Activated CD8-positive, alpha-beta memory T cell treated with anti-CD3 and anti-CD28 coated beads, Interleukin-2, amount 50 U/mL, for 24 hours (primary cell): ENCODE results near the gene PTDSS2.

Experiments
- DNase-seq: peaks from one replicate; pipeline ENCODE4 v3.0.0-alpha.2; 2020; ENCODE audit errors: extremely low read depth

Gene PTDSS2

DNA sequence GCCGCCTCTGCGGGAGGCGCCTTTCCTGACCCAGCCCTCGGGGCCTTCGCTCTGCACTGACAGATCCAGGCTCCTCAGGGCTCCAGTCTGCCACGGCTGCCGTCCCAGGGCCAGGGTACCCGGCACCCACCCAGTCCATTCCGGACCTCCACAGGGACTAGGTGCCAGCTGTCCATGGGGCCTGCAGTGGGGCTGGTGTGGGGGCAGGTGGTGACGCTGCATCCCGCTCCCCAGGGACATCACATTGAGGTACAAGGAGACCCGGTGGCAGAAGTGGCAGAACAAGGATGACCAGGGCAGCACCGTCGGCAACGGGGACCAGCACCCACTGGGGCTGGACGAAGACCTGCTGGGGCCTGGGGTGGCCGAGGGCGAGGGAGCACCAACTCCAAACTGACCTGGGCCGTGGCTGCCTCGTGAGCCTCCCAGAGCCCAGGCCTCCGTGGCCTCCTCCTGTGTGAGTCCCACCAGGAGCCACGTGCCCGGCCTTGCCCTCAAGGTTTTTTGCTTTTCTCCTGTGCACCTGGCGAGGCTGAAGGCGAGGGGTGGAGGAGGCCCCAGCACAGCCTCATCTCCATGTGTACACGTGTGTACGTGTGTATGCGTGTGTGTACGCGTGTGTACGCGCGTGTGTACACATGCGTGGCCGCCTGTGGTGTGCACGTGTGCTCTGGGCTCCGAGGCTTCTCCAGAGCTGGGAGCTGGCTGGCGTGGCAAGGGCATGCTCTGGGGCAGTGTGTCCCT is 40.3 kb downstream of the PTDSS2 start:
- no peak for DNase-seq

DNA sequence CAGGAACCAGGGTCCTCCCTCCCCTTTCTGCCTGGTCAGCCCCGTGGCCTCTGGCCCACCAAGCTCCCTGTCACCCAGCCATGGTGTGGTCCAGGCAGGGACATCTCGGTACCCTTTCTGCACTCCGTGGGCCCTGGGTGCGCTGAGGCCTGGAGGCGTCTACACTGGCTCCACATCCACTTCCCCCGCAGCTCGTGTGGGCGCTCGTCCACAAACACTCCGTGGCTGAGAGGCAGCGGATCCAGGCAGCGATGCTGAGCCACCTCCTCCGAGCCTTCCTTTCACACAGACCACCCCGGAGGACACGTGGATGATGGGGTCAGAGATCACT is 40.8 kb downstream of the PTDSS2 start:
- DNase-seq = no peak

- no peak for DNase-seq
Observed at GRCh38 chr11:491358-491757, 41.3 kb downstream of the PTDSS2 start.

DNA sequence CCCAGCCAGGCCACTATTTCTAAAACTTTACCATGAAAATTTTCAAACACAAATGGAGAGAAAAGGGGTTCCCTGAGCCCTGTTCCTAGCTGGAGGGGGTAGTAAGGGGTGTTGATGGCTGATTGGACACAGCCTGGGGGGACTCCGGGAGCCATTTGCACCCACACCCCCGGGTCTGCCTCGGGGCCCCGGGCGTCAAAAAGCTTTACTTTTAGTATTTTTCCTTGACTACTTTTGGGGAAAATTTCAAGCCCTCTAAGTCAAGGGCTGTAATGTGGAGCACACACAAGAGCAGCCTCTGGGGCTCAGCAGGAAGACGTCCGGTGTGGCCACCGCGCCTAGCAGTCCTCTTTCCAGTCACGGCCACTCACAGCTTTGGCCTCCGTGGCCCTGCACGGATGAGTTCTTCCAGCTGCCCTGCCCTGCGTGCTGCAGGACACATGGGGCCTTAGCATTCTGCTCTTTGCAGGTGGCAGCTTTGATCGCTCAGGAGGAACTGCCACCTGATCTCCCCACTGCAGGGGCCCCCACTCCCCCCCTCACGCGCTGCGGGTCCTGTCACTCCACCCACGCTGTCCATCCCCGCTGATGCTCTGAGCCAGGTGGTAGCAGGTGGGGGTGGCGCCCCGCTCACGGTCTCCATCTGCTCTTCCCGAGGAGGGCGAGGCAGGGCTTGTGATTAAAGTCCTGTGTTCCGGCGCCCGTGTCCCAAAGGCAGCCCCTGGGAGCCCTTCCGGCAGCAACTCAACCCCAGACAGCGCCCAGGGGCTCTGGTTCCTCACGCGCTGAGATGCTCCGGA is 42.5 kb downstream of the PTDSS2 start:
- DNase-seq = no peak

GRCh38 chr11:494761-495536 is 44.9 kb downstream of the PTDSS2 start:
- DNase-seq = no peak

- no peak for DNase-seq
Observed at GRCh38 chr11:495537-495931, 45.5 kb downstream of the PTDSS2 start.

DNA sequence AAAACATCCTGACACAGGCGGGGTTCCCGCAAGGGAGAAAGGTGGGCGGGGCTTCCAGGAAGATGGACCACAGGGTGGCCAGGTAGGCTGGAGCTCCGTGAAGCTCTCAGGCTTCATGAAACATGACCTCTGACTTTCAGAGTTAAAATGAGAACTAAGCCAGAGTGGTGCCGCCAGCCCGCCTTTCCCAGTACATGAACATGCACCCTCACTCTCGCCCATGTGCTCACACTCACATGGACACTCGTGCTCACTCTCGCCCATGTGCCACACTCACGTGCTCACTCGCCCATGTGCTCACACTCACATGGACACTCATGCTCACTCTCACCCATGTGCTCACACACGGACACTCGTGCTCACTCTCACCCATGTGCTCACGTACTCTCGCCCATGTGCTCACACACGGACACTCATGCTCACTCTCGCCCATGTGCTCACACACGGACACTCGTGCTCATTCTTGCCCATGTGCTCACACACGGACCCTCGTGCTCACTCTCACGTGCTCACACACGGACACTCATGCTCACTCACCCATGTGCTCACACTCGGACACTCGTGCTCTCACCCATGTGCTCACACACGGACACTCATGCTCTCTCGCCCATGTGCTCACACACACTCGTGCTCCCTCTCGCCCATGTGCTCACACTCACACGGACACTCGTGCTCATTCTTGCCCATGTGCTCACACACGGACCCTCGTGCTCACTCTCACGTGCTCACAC is 46.9 kb downstream of the PTDSS2 start:
- no peak for DNase-seq

DNA sequence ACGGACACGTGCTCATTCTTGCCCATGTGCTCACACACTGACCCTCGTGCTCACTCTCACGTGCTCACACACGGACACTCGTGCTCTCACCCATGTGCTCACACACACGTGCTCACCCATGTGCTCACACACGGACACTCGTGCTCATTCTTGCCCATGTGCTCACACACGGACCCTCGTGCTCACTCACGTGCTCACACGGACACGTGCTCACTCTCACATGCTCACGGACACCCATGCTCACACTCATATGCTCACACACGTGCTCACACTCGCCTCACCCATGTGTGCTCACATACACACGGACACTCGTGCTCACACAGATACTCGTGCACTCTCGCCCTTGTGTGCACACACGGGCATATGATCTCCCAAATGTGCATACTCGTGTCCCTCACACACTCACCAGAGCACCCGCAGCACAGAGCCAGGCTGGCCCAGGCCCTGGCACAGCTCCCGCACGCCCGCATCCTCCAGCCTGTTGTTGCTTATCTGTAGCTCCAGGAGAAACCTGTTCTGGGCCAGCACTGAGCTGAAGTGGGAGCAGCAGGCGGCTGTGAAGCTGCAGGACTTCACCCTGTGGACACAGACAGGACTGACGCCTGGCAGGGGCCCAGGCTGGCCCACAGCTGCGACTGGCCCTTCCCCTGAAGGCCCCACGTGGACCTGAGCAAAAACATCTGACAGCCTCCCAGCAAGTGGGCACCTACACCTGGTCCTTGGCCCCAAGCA is 47.7 kb downstream of the PTDSS2 start:
- DNase-seq = no peak

DNA sequence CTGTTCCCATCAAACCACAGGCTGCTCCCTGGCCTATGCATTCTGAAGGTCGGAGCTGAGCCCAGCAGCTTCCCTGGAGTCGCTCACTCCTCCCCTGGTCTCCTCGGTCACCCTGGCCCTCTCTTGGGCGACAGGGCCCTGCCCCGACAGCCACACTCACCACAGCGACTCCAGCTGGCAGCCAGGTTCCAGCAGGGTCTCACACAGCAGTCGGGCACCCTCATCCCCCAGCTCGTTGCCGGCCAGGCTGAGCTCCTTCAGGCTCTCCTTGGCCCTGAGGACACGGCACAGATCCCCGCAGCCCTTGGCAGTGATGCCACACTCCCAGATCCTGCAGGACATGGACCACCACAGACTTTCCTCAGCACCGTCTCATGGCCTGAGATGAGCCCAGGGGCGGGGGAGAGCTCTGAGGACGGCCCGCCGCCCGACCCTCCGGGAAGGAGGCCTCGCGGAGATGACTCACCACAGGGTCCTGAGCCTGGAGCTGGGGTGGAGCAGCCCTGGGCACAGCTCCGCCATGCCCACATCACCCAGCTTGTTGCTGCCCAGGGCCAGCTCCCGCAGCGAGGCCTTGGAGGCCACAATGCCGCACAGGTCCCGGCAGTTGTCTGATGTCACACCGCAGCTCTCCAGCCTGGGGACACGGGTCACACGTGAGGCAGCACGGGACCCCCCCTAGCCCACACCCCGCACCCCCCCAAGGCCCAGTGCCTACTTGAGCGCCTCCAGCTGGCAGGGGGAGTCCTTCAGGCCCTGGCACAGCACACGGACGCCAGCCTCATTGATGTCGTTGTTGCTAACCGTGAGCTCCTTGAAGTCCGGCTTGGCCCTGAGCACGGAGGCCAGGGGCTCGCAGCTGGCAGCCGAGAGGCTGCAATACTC is 48.5 kb downstream of the PTDSS2 start:
- DNase-seq = no peak

DNA sequence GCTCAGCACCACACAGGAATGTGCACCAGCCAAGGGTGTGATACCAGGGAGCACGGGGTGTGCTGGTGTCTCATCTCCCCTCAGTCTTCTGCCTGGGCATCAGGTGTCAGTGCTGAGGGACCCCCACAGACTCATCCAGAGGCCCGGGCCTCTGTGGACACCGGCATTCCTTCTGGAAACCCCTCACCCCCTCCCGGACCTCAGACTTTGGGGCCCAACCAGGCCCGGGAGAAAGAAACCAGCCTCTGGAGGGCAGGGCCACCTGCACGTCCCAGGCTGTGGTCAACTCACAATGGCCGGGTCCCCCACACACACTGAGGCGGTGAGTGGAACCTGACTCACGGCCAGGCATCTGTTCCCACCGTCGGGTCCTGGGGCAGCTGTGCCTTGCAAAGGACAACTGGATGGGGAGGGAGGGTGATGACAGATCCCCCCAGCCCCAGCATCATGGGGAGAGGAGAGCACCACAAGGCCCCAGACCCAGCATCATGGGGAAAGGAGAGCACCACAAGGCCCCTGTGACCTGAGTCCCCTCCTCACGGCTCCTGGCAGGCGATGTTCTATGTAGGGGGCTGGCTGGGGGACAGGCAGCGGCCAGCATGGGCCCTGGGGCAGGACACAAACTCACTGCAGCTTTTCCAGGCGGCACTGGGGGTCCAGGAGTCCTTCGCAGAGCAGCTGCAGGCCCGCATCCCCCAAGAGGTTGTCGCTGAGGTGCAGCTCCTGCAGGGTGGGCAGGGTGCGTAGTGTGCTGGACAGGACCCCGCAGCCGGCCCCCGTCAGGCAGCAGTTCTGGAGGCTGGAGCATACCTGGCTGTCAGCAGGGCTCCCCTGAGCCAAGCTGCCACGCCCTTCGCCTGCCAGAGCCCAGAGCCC is 49.4 kb downstream of the PTDSS2 start:
- DNase-seq = no peak

GRCh38 chr11:501001-501682 is 51.1 kb downstream of the PTDSS2 start:
- no peak for DNase-seq

DNA sequence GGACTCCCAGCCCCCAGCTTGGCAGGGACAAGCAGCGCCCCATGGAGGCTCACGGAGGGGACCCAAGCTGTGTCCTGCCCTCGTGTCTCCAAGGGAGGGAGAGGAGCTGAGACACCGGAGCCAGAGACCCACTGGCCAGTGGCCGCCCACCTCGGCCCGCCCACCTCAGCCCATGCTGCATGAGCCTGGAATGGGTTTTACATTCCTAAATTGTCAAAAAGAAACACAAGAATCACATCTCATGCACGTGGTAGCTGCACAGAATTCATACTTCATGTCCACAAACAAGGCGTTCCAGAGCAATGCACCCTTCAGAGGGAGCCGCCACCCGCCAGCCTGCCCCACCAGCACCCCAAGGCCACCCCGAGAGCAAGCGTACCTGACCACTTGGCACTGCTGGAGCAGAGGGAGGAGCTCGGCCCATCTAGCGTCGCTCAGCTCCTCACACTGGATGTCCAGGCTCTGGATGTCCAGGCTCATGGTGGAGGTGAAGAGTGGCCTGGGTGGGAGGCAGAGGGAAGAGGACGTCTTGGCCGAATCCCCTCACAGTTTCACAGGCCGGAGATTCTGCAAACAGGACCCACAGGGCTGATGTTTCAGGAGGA is 51.7 kb downstream of the PTDSS2 start:
- no peak for DNase-seq

- DNase-seq = no peak
Observed at GRCh38 chr11:502288-503178, 52.5 kb downstream of the PTDSS2 start.

- no peak for DNase-seq
Observed at GRCh38 chr11:503179-503981, 53.3 kb downstream of the PTDSS2 start.

- DNase-seq = no peak
Observed at GRCh38 chr11:504053-504993, 54.2 kb downstream of the PTDSS2 start.
